Measurements from ENCODE around the gene MFSD12.

MFSD12 gene

GRCh38 chr19:3555653-3556422, 1.5 kb downstream of the MFSD12 start:
- no peak for DNase-seq

- no peak for DNase-seq
These were observed 2.9 kb downstream of the MFSD12 start for GRCh38 chr19:3554254-3555083.

- no peak for DNase-seq
These were observed 5.6 kb downstream of the MFSD12 start for GRCh38 chr19:3551792-3552095.

- DNase-seq = no peak
These were observed 6.2 kb downstream of the MFSD12 start for GRCh38 chr19:3550947-3551791.

- DNase-seq = no peak
These were observed 7.6 kb downstream of the MFSD12 start for GRCh38 chr19:3549816-3550215.

- DNase-seq = no peak
These were observed 8.8 kb downstream of the MFSD12 start for GRCh38 chr19:3548606-3549005.

GRCh38 chr19:3547767-3548282, 9.6 kb downstream of the MFSD12 start:
- no peak for DNase-seq

- DNase-seq = no peak
These were observed 10.1 kb downstream of the MFSD12 start for GRCh38 chr19:3547301-3547731.

- DNase-seq = no peak
These were observed 11.3 kb downstream of the MFSD12 start for GRCh38 chr19:3546119-3546518.

GRCh38 chr19:3545669-3546034, 11.7 kb downstream of the MFSD12 start:
- DNase-seq = no peak

- DNase-seq = peak; percentile 39
These were observed 12.4 kb downstream of the MFSD12 start for GRCh38 chr19:3544742-3545668.

GRCh38 chr19:3544058-3544376, 13.4 kb downstream of the MFSD12 start:
- no peak for DNase-seq

GRCh38 chr19:3543150-3544057, 14.0 kb downstream of the MFSD12 start:
- no peak for DNase-seq

GRCh38 chr19:3539756-3540118, 17.6 kb downstream of the MFSD12 start:
- no peak for DNase-seq

- no peak for DNase-seq
These were observed 18.2 kb downstream of the MFSD12 start, which contains the start of gene TEKTIP1 for GRCh38 chr19:3538965-3539755. Gene TEKTIP1, plus strand, starts transcription at chr19:3539174. Its CDS starts 4 bp downstream, at chr19:3539178.

GRCh38 chr19:3538258-3538929, 19.0 kb downstream of the MFSD12 start:
- DNase-seq = no peak

- DNase-seq = no peak
These were observed 19.7 kb downstream of the MFSD12 start for GRCh38 chr19:3537438-3538240.

- DNase-seq = no peak
These were observed 20.3 kb downstream of the MFSD12 start for GRCh38 chr19:3537101-3537437.

Measured in NCI-H345 (cell line).